HTR-8/SVneo (cell line): ENCODE results near the gene NEIL3.
A peak's percentile ranks its signal among the peaks of the same experiment; 100 is the strongest.
"Not testable (repeated sequence)": the region's sequence is repeated elsewhere in the genome, so short reads cannot be mapped to it uniquely, and the experiment has no call there.

ENCODE experiments used
- DNase-seq: peaks from one replicate; pipeline ENCODE4 v3.0.0; 2011; ENCODE audit warnings: low spot score, mixed read lengths; ENCODE audit not compliant: insufficient read length
- FAIRE-seq: peaks from 2 replicates; lab custom pipeline; 2011; peaks lifted over from hg19 to GRCh38; lab: Jason Lieb, UNC

NEIL3 gene

DNA sequence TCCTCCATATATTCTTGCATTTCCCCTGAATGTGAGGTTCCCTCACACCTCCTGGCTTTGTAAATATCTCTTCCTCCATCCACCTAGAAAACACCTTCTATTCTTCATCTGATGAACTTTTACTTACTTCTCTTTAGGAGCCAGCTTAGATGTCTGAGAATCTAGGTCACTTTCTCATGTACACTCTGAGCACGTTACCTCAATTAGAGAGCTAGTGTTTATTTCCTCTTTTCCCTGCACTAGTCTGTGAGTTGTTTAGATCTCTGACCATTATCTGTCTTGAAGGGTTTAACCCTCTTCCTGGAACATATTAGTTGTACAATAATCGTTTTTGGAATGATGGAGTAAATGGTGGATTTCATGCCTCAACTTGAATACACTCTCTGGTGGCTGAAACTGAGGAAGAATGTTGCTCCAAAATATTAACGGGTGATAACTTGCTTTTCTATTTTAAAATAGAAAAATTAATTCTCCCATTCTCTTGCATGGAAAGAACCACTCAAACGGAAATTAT, 8.5 kb upstream of the NEIL3 start:
- DNase-seq = no peak
- FAIRE-seq = no peak

GRCh38 chr4:177302371-177303100, 7.1 kb upstream of the NEIL3 start:
- FAIRE-seq = no peak
- DNase-seq = no peak

- peak; percentile 28 for FAIRE-seq
These were observed 5.6 kb upstream of the NEIL3 start for GRCh38 chr4:177304094-177304493.

DNA sequence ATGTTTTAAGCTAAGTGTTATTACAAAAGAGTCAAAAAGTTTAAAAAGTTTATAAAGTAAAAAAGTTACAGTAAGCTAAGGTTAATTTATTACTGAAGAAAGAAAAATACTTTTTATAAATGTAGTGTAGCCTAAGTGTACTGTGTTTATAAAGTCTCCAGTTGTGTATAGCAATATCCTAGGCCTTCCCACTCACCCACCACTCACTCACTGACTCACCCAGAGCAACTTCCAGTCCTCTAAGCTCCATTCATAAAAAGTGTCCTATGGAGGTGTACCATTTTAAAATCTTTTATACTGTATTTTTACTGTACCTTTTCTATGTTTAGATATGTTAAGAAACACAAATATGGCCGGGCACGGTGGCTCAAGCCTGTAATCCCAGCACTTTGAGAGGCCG, 4.8 kb upstream of the NEIL3 start:
- not testable (repeated sequence) for DNase-seq, FAIRE-seq

More at GRCh38 chr4:177304094-177304493, 5.6 kb upstream of the NEIL3 start:
- DNase-seq = no peak

- no peak for FAIRE-seq
- no peak for DNase-seq
These were observed 1.5 kb upstream of the NEIL3 start for GRCh38 chr4:177308125-177308524.

DNA sequence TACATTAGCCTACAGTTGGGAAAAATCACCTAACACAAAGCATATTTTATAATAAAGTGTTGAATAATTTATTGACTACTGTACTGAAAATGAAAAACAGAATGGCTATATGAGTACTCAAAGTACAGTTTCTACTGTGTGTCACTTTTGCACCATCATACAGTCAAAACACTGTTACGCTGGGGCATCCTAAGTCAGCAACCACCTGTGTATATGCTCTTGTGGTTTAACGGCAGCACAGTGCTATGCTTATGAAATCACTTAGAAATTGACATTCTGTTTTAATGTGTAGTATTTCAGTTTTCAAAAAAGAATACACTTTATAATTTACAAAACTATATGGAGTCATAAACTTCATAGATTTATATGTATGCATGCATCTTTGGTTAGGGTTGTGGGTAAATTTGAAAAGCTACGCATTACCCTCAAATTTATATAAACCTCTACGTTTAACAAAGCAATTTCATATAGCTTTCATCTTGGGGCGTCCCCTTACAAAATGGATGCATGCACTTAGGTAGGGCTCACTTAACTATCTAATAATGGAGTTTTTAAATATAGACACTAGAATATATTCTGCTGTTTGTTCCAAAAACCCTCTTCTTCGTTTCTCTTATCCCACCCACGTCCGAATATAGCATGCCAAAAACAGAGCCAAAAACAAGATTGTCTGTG, 690 bp upstream of the NEIL3 start:
- FAIRE-seq = no peak

GRCh38 chr4:177311589-177311988, 1.9 kb downstream of the NEIL3 start:
- FAIRE-seq (no peak), DNase-seq (no peak)

More for the DNA sequence above, 690 bp upstream of the NEIL3 start:
- no peak for DNase-seq

DNA sequence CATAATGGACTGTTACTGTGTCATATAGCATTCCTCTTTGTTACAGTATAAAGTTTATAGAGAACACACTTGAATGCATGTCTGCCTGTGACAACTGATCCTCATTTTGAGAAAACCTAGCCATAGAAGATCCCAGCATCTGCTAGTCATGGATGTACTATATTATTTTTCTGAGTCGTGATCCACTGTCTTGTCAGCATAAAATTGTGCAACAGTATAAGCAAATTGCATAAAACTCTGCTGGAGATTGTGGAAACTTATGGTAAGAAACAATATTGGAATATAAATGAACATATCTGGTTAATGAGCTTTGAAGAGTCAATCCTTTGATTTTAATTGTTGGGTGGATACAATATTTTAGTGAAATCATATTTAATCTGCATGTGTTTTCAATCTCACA, 3.6 kb downstream of the NEIL3 start:
- FAIRE-seq = no peak
- DNase-seq = no peak

GRCh38 chr4:177315767-177316464, 6.2 kb downstream of the NEIL3 start:
- no peak for DNase-seq
- FAIRE-seq = no peak

GRCh38 chr4:177320721-177321120, 11.0 kb downstream of the NEIL3 start:
- DNase-seq = no peak
- no peak for FAIRE-seq

DNA sequence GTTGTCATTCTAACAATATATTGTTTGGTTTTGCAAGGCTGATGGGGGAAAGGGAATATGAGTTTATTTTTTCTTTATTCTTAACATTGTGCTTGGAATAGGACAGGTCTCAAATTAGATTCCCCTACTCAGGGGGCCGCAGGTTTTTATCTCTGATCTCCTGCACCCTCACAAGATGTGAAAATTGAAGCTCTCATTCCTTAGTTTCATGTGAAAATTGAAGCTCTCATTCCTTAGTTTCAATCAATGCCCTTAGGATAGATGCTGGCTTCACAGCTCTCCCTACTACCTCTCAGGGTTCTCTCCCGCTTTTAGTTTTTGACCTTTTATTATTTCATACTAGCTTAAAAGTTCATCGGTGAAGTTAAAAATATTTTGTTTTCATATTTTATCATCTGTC, 12.0 kb downstream of the NEIL3 start:
- FAIRE-seq (no peak), DNase-seq (no peak)

DNA sequence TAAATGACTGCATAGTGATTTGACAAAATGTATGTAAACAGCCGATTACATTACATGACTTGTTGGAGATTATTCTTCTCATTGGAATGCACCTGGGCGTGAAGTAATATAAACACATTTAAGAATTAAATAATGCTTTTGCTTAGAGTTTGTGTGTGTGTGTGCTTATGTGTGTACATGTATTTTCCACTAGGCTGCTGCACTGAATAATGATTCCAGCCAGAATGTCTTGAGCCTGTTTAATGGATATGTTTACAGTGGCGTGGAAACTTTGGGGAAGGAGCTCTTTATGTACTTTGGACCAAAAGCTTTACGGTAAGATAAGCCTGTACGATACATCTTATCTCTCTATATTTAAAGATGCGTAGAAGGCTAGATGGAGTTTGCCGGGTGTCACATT, 12.6 kb downstream of the NEIL3 start:
- FAIRE-seq (no peak), DNase-seq (no peak)

DNA sequence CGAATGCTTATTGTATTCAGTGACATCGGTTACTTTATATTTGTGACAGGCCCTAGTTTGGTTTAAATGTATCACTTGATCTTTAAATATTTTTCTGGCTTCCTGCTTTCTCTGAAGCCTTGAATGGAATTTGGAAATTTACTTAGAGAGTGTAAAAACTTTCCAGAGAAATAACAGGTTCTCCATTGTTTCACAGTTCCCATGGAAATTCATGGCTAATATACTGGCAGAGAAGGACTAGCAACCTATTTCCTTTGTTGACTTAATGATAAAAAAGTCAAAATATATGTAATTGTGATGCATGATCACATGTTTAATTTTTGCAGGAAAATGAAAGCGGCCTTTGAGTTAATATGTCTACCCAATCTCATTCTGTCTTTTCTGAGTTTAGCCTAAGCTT, 13.2 kb downstream of the NEIL3 start:
- FAIRE-seq (no peak), DNase-seq (no peak)

- FAIRE-seq (no peak), DNase-seq (no peak)
These were observed 13.7 kb downstream of the NEIL3 start for GRCh38 chr4:177323416-177323815.

DNA sequence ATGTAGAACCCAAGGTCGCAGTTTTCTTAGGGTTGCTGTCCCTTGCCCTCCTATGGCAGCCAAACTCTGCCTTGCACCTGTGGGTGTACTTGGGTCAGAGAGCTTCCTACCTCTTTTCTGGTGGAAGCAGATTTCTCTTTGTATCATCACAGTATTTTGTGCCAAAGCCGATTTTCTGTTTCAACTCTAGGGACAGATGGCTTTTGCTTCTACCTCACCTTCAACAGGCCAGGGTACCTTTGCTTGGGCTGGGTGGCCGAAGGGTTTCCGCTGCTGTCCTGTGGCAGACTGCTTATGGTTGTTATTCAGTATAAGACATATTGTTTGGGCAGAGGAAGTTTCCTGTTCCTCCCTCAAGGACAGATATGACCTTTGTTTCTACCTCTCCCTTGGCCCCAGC, 22.4 kb downstream of the NEIL3 start:
- FAIRE-seq (no peak), DNase-seq (no peak)

DNA sequence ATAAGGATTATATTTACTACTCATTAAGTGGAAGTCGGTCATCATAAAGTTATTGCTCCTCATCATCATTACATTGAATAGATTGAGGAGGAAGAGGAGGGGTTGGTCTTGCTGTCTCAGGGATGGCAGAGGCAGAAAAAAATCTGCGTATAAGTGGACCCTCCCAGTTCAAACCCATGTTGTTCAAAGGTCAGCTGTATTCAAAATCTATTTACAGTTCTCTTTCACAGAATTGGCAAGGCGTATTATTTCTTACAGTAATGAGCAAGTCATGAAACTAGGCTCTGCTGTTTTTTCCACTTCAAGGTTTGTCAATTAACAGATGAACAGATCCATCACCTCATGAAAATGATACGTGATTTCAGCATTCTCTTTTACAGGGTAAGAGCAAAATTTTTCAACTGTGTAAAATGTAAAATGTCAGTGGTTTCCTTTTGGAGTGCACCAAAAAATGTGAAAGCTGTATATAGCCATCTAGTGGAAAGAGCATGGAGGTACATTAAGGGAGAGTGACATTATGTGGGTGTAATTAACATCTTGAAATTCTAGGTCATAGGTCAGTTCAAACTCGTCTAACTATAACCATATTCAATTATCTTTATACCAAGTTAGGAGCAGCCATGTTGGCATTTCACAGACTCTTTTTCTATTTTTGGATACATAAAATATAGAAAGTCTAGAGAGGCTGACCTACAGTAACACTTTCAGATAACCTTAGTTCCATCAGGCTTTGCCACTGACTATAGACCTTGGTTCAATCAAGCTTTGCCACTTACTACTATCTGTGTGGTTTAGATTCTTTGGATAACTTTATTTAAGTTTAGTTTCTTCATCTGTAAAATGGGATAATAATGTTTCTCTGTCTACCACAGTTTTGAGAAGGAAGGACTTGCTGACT, 30.1 kb downstream of the NEIL3 start:
- DNase-seq (peak; percentile 12), FAIRE-seq (no peak)

GRCh38 chr4:177348348-177348747, 38.7 kb downstream of the NEIL3 start:
- DNase-seq = no peak
- FAIRE-seq = peak; percentile 52

- FAIRE-seq (no peak), DNase-seq (no peak)
These were observed 39.5 kb downstream of the NEIL3 start for GRCh38 chr4:177349191-177349590.

DNA sequence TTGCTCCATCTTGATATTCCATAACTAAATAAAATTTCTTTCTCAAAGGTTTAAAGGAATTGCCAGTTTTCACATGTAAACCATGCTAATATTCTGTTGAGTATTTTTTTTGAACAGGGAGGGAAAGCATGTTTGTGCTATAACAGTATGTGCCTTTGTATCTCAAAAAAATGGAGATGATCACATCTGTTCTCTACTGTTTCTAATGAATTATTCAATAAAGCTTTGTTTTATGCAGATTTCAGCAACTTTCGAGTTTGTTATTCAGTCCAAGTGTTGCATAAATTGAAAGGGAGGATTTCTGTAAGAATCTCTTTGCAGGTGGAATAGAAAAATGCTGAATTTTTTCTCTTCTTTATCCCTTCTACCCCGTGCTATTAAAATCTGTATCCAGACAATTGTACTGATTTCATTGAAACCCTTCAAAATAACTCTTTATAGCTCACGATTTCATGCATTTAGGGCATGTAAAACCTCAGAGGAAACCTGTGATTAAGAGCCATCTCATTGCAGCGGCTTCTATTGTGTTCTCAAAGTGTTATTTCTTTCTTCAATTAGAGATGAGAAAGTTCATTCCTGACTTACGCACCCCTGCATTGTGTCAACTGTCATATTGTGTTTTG, 42.1 kb downstream of the NEIL3 start:
- DNase-seq (no peak), FAIRE-seq (no peak)

GRCh38 chr4:177356206-177356605, 46.5 kb downstream of the NEIL3 start:
- DNase-seq = no peak
- FAIRE-seq = no peak
